Stimulated activated CD4-positive, alpha-beta T cell treated with anti-CD3 and anti-CD28 coated beads, Interleukin-12 subunit alpha, Interleukin-12 subunit beta, amount 100 ng/mL, for 48 hours (primary cell): ENCODE measurements around the gene STUB1.

Source experiments
- DNase-seq, 3 donors: peaks; one replicate each; pipeline ENCODE4 v3.0.0-alpha.2; 2020; ENCODE audit warnings: low read depth in 2 of 3, low spot score in 1 of 3

Gene STUB1

DNA sequence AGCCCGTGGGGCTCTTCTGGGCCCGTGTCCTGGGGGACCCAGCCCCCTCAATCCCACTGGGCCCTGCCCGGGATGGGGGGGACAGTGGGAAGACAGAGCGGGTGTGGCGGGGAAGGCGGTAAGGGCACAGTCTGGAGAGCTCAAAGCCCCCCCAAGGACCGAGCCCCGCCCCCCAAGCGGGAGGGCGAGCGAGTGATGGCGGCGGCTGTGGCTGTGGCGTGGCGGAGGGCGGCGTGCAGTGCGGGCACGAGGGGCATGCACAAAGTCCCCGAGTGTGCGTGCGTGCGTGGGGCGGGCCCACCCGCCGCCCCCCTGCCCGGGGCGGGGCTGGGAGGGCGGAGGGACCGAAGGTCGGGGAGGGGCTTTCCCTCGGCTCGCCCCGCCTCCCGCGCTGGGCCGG is 13.6 kb downstream of the STUB1 start:
- DNase-seq: no peak

DNA sequence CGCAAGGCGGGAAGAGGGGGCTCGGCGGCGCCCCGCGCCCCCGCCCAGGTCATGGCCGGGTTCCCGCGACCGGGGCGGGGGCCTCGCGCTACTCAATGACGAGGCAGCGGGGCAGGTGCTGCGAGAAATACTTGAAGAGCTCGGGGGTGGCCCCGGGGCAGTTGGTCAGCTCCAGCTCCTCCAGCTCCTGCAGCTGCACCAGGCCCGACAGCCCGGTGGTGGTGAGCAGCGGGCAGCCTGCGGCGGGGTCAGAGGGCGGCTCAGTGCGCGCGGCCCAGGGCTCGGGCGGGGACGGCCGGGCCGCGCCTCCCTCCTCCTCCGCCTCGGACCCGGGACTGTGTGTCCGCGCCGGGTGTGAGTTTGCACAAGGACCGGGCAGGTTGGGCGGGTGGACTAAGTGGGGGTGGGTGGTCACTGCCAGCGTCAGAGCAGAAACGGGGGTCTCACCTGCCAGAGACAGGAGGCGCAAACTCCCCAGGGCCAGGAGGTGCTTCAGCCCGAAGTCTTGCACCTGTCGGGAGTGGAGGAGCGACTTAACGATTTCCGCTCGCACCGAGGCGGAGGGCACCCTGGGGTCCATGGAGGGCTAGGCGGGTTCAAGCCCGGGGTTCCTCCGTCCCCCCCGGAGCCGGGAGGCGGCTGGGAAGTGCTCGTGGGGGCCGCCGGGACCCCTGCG is 14.1 kb downstream of the STUB1 start:
- no peak for DNase-seq

DNA sequence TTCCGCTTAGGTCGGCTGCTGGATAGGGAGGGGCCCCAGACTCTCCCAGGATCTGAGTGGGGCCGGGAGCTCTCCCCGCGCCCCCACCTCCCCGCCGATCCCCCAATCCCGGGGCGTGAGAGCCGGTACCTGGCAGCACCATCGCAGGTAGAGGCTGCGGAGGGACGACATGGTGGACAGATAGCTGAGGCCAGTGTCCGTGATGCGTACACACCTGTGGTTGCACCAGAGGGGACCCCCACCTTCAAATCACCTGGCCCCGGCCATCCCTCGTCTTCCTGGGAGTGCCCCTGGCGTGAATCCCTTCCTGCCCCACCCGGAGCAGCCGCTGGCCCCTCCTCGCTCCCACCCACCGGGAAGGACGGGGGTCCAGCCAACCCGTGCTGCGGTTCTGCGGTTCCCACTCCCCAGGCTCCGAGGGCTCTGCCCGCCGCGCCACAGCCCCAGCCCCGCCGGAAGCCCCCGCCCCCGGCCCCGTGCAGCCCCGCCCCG is 14.7 kb downstream of the STUB1 start:
- no peak for DNase-seq

DNA sequence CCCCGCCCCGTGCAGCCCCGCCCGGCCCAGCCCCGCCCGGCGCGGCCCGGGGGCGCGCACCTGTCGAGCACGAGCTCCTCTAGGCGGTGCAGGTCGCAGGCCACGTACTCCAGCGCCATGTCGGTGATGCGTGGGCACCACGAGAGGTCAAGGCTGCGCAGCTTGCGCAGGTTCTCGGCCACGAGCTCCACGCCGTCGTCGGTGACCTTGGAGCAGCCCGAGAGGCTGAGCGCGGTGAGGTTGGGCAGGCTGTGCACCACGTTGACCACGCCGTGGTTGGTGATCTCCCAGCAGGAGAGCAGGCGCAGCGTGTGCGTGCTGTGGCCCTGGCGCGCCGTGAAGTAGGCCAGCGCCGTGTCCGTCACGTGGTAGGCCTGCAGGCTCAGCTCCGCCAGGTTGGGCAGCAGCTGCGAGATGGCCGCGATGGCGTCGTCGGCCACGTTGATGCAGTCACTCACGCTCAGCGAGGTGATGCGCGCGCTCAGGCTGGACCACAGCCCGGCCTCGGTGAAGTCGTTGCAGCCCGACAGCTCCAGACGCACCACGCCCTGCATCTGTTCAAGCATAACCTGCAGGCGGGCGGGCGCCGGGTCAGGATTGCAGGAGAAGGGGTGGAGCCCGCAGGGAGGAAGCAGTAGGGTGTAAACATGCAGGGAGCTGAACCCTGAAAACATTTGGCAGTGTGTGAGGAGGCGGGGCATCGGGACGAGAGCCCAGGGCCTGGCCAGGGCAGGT is 15.3 kb downstream of the STUB1 start:
- DNase-seq: peak; percentile 40 to 60 (median 53)

DNA sequence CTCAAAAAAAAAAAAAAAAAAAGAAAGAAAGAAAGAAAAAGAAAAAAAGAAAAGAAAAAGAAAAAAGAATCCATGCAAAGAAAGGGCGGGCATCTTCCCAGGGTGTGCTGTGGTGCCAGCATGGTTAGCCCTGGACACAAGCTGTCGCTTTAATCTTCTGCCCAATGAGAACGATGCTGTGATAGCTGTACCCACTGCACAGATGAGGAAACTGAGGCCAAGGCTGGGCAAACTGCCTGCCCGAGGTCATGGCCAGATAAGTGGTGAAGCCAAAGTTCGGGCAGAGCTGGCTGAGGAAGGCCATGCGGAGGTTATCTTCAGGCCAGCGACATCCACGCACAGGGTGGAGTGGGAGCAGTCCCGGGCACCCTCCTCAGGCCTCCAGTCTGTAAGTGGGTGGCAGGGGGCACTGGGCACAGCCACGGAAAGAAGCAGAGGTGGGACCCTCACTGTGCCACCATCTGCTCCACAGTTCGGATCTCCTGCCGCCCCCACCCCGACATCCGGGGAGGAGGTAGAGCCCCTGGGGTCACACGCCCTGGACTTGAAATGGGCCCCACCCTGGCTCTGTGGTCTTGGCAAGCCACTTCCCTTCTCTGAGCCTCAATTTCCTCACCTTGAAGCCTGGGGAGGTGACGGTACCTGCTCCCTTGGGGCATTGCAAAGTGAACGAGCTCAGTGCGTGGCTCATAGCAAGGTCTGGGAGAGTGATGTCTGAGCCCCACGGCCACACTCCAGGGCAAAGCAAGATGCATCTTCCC is 18.9 kb downstream of the STUB1 start:
- no peak for DNase-seq

DNA sequence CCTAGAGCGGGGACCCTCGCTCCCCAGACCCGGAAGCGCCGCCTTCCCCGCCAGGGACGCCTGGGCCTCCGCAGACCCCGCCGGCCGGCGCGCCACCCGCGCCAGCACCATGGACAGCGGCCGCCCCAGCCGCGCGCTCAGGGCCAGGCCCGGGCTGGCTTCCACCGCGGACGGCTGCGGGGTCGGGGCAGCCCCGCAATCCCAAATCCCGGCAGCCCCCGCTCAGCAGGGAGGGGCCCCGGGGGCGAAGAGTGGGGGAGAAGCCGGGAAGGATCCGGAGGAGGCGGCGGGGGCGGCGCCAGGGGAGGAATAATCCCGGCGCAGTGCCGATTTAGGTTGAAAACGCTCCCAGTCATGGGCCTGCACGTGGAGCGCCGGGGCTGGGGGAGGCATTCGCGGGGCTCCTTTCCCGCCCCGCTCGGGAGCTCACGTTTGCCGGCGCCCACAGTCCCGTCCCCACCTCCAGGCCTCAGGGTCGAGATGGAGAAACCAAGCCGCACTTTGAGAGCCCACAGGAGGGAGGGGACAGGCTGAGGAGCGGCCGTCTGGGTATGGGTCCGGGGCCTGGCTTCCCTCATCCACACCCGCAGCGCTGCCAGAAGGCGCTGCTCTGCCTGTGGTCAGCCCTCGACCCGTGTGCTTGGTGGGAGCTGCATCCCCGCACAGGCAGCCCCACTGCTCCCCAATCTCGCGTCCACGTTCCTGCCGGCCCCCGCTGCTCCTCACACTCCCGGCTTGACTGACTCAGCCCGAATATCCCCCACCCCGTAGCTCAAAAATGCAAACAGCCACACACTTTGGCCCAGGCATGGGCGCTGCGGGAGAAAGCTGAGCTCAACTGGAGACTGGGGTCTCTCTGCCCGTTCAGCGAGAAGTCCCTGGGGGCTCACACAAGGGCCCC is 20.7 kb downstream of the STUB1 start:
- no peak for DNase-seq

DNA sequence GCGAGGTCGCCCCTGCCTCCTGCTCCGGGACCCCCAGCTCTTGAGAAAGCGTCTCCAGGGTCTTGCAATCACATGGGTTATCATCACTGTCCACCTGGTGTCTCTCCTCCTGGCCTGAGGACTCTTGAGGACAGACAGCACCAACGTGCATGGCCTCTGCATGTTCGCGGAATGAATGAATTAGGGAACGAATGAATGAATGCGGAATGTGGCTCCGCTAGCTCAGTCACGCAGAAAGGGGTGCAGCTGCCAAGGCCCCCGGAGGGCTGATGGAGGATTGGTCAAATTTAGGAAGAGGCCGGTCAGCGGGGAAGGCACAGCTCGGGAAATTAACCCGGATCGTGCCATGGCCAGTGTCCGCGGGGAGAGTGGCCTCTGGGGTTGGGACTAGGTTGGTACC is 22.1 kb downstream of the STUB1 start:
- no peak for DNase-seq

DNA sequence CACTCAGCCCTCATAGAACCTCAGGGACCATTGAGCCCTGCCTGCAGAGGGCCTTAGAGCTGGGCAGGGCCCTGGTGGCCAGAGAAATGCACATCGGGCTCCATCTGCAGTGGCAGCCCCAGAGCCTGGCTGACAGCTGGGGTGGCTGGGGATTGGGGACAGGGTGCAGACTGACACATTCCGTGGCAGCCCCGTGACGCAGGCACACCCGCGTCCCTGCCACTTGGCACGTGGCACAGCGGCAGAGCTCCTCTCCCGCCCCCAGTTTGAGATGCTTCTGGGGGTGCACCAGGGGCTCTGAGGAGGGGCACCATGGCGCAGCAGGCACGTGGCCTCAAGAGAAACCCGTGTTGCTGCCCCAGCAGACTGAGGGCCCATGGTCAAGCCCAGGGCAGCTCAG is 23.2 kb downstream of the STUB1 start:
- no peak for DNase-seq

DNA sequence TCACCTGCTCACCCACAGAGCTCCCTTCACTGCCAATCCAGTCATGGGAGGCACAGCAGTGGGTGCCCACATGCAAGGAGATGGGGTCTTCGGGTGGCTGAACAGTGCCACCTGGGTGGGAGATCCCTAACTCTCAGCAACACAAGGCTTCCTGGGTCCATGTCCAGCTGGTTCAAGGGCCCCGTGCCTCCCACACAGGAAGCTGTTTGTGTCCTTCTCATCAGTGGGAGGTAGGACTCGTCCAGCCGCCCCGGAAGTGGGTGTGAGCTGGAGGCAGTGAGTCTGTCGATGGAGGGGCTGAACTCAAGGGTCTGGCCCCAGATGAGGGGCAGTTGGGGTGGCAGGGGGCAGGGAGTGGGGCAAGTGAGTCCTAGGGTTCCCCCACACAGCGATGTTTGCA is 23.8 kb downstream of the STUB1 start:
- no peak for DNase-seq

DNA sequence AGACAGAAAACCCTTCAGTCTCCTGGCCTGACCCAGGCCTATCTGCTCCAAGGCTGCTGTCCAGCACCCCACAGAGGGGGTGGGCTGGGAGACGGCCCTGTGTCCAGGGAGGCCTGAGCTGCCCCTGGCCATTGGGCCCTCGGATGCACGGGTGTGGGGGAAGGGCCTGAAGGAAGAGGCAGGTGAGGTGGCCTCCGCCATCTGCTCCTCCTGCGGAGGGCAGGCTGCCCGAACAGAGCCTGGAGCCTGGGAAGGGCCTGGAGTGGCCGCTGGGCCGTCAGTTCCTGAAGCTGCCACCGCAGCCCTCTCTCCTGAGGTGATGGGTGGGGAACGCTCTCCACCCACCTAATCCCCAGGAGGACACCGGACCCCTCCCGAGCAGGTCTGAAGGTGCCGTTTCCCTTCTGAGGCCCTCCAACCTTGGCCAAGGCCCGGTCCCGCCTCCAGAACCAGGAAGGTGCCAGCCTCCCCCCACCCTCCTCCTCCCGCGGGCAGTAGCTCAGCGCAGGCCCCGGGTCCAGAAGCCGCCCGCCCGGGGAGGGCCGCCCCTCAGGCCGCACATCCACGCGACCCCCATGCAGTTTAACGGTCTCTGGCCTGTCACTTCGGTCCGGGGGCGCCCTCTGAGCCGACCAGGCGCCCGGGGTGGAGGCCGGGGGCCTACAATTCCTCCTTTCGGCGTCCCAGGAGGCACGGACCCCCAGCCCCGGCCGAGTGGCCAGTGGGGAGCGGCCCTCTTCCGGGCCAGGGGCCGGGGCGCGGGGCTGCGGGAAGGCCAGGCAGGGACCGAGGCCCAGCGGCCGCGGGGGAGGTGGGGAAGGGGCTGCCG is 24.6 kb downstream of the STUB1 start:
- no peak for DNase-seq

DNA sequence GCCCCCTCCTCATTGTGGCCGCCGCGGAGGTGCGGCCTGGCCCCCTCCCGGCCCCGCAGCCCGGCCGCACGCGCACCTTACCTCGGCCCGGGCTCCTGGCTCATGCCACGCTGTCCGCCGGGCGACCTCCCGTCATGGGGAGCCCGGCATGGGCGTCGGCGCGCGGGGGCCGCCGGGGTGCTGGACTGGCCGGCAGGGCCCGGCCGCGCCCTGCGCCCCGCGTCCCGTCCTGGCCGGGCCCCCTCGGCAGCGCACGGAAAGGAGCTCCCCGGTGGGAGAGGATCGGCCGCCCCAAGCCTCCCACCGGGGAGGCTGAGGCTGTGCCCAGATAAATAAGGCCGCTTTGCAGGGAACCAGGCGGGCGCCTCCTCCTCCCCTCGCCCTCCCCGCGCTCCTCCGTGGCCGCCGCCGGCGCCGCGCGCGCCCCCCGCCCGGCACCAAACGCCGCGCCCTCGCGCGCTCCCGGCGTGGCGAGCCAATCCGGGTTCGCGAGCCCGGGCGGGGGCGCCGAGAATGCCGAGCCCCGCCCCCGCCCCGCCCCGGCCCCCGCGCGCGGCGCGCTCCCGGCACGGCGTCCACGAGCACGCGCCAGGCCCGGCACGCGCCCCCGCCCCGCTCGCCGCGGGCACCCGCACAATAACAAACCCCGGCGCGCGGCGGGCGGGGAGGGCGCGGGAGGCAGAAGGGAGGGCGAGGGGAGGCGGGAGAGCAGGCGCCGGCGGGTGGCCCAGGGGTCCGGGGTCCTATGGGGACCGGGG is 25.4 kb downstream of the STUB1 start, which contains the start of gene FBXL16:
Gene FBXL16 (minus strand): TSS at position 371 of the 758 bp plus-strand sequence. CDS start 8,396 bp downstream, outside the sequence.
- no peak for DNase-seq

DNA sequence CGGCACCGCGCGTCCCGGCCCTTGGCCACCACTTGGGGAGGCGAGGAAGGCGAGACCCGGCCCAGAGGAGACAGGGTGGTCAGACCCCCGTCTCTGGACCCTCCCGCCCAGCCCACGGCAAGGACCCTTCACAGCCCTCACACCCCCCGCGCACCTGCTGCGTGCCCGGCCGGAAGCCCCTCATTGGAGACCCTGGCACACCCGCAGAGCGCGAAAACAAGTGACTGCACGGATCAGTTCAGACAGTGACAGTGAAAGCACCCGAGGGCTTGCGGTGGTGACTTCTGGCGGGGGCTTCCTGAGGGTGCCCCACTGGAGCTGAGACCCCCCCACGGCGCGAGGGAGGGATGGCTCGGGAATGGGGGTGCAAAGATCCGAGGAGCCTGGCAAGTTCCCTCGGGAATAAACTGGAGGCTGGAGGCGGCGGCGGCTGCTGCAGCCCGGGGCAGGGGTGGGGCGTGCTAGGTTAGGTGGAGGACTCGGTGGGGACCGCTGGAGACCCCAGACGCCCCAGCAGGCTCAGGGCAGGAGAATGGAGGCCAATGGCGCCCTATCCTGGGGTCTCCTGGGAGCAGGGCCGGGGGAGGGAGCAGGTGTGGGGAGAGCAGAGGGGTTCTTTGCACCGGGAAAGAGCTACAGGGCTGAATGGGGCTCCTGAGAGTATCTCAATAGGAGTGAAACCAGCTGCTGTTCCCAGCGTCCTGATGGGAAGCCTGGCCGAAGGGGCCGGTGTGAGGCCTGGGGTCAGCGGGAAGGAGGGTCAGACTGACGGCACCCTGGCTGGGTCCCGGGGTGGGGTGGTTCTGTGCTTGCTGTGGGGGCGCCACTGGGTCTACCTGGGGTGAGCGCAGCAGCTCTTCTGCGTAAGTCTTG is 26.2 kb downstream of the STUB1 start:
- DNase-seq: no peak

DNA sequence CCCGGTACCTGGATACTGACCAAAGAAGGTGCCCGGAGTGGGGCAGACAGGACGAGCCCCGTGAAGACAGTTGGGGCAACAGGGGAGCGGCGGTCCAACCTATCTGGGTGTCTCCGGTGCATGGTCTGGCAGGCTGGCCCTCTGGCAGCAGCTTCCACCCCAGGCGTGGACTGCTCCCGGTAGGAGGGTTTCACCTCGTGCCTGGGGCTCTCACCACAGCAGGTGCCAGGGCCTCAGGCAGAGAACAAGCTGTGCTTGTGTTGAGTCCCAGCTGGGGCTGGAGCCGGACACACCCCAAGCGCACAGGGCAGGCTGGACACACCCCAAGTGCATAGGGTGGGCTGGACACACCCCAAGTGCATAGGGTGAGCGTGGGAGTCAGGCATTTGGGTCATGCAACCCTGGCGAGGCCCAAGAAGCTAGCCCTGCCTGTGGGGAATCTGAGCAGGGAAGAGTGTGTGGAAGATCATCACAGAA is 26.9 kb downstream of the STUB1 start:
- DNase-seq: no peak

DNA sequence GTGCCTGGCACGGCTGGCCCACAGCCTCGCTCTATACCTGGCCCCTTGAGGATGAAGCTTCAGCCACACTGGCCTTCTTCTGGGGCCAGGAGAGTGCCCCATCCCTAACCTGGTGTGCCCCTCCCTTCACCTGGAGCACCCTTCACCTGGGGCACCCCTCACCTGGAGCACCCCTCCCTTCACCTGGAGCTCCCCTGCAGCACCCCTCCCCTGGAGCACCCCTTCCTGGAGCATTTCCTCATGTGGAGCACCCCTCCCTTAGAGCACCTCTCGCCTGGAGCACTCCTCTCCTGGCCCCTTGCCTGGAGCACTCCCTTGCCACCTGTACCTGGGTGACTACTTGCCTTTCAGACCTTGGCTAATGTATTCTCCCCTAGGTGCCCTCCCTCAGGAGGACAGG is 27.8 kb downstream of the STUB1 start:
- DNase-seq: no peak

DNA sequence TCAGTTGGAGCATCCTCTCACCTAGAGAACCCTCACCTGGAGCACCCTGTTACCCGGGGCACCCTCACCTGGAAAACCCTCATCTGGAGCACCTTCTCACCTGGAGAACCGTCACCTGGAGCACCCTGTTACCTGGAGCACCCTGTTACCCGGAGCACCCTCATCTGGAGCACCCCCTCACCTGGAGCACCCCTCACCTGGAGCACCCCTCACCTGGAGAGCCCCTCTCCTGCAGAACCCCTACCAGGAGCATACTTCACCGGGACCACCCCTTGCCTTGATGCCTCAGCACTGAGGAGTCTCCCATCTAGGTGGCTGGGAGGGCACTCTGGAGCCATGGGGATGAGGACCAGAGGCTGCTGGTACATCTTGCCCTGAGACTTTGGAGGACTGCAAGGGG is 28.7 kb downstream of the STUB1 start:
- DNase-seq: no peak

DNA sequence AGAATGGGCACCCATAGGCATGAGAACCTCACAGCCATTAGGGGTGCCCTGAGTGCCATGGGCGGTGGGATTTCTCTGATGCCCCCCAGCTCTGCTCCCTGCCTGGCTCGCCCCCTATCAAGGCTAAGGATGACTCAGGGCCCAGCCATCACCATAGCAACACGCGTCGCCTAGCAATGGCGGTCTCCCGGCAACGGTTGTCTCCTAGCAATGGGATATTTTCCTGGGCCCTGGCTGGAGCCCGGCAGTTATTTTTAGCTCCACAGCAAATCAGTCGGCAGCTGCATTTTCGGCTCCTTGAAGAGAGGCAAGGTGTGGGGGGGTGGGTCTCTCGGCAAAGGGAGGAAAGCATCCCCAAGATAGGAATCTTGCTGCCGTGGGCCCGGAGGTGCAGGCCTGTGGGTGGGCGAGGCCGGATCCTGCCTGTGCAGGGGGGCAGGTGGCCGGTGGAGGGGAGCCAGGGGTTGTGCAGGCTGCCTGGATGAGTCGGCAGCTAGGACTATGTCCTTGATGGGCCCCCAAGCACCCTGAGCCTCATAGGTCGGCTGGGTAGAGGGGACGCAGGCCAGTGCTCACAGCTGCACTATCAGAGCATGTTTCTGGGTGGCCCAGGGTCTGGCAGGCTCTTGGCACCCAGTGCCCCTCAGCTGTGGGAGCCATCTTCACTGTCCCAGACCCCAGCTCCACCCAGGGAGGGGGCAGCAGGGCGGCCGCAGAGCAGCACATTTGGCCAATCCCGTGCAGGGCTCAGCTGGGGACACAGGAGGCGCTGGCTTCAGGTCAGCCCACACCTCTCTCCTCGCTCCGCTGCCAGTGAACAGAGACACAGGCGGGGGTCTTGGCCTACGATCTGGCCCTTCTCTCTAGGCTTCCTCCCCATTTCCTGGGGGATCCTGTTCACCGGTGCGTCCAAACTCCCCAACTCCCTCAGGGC is 29.6 kb downstream of the STUB1 start:
- DNase-seq: no peak

DNA sequence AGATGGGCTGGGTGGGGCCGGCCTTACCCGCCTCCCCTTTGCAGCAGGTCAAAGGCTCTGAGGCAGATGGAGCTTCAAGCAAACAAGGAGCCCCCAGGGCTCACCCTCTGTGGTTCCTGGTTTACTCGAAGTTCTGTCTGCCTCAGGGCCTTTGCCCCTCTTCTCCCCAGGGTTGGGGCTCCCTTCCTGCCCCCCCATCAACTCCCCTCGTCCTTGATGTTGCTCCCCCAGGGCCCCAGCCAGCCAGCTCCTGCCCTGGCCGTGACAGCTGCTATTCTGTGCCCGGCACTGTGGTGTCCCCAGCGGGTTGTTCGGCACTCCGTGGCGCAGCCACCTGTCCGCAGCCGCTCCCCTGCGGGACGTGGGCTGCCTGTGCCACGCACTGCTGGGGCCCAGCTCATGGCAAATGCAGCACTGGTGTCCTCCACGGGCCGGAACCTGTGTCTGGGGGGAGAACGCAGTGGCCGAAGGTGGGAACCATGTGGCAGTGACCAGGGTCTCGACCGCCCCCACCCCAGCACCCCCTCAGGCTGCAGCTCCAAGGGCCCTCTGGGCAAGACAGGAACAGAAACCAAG is 30.4 kb downstream of the STUB1 start:
- DNase-seq: no peak
